Measurements from ENCODE around the gene RPS27.
"Not testable (repeated sequence)": the region's sequence is repeated elsewhere in the genome, so short reads cannot be mapped to it uniquely, and the experiment has no call there.

The RPS27 gene

DNA sequence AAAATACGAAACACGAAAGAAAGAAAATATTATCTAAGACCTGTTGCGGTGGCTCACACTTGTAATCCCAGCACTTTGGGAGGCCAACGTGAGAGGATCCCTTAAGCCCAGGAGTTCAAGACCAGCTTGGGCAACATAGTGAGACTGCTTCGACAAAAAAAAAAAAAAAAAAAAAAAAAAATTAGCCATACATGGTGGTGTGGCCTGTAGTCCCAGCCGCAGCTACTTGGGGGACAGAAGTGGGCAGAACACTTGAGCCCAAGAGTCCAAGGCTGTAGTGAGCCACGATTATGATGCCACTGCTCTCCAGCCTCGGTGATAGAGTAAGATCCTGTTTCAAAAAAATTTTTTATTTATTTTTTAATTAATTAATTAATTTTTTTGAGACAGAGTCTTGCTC is 2.9 kb upstream of the RPS27 start:
- DNase-seq = no peak

- DNase-seq = no peak
Observed at GRCh38 chr1:153991151-153991630, 629 bp downstream of the RPS27 start.

- DNase-seq = no peak
Observed at GRCh38 chr1:153991806-153992205, 1.2 kb downstream of the RPS27 start.

- no peak for DNase-seq
Observed at GRCh38 chr1:153995202-153995601, 4.6 kb downstream of the RPS27 start.

GRCh38 chr1:153995640-153996039 is 5.1 kb downstream of the RPS27 start:
- no peak for DNase-seq

DNA sequence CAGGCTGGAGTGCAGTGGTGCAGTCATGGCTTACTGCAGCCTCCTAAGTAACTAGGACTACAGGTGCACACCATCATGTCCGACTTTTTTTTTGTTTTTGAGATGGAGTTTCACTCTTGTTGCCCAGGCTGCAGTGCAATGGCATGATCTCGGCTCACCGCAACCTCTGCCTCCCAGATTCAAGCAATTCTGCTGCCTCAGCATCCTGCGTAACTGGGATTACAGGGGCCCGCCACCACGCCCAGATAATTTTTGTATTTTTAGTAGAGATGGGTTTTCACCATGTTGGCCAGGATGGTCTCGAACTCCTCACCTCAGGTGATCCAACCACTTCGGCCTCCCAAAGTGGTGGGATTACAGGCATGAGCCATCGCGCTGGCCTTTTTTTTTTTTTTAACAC is 6.3 kb downstream of the RPS27 start:
- not testable (repeated sequence) for DNase-seq

- no peak for DNase-seq
Observed at GRCh38 chr1:154000420-154000819, 9.9 kb downstream of the RPS27 start.

GRCh38 chr1:154006136-154006535 is 15.6 kb downstream of the RPS27 start:
- no peak for DNase-seq

DNA sequence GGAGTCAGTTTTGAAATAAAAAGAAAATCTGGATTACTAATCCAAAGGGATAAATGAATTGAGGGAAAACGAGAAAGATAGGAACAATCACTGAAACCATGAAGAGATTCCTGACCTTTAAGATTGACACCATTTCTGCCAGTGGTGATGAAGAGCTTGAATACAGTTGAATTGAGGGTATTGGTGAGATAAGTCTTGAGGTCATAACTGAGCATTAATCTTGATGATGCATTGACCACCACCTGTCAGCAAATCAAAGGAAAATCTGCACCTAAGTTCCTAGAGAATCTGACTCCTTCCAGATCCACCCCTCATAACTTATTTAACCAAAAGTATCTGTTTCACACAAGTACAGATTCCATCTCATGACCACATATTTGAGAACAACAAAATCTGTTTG is 21.6 kb downstream of the RPS27 start:
- DNase-seq = no peak

GRCh38 chr1:154012543-154012942 is 22.0 kb downstream of the RPS27 start:
- not testable (repeated sequence) for DNase-seq

- no peak for DNase-seq
Observed at GRCh38 chr1:154014154-154014907, 23.8 kb downstream of the RPS27 start.

DNA sequence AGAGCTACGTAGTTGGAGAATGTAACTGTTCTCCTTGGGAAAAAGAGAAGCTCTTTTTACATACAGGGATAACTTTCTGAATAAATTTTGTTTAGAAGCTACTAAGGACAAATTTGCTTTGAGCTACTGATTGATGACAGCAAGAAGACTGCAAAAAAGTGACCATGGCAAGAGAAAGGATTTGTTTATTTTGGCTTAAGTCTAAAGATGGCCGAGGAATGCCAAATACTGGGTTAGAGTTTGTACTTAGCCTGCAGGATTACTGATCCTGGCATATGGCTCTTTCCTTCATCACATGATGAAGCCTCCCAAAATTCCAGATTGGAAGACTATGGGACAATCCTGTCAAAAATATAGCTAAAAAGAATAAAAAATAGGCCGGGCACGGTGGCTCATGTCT is 28.7 kb downstream of the RPS27 start:
- DNase-seq = no peak

DNA sequence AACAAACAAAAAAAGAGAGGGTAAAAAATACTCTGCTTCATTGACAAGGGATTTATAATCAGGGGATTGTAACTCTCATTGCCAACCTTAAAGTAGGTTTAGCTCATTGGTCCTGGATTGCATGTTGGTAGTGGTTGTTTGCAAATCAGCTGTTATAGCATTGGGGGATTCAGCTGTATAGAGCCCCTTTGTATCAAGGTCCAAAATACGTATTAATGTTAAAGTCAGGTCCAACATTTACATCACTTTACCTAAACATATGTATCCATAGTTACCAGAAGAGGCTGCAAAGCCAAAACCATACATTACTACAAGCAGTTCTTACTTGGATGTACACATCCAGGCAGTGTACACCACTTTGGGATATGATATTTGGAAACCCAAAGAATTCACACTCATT is 29.4 kb downstream of the RPS27 start:
- no peak for DNase-seq

- not testable (repeated sequence) for DNase-seq
Observed at GRCh38 chr1:154033697-154034096, 43.1 kb downstream of the RPS27 start.
